ENCODE data around the gene FAM110A.
"Not testable (repeated sequence)": the region's sequence is repeated elsewhere in the genome, so short reads cannot be mapped to it uniquely, and the experiment has no call there.

The FAM110A gene

GRCh38 chr20:887137-887536 is 53.6 kb downstream of the FAM110A start:
- no peak for TF ChIP-seq CTCF (IDR thresholded peaks at IDR 0.05)
- no peak for TF ChIP-seq ZFX (IDR thresholded peaks at IDR 0.05; ENCODE audit: borderline replicate concordance)
- H3K27ac ChIP-seq = no peak overlapping the region

GRCh38 chr20:888057-888456 is 54.5 kb downstream of the FAM110A start:
- no peak for TF ChIP-seq ZFX (IDR thresholded peaks at IDR 0.05; ENCODE audit: borderline replicate concordance)
- TF ChIP-seq CTCF (IDR thresholded peaks at IDR 0.05) = no peak
- H3K27ac ChIP-seq = no peak overlapping the region

- no peak overlapping the region for H3K27ac ChIP-seq
- TF ChIP-seq ZFX (IDR thresholded peaks at IDR 0.05; ENCODE audit: borderline replicate concordance) (no peak), CTCF (IDR thresholded peaks at IDR 0.05) (no peak)
These were observed 55.6 kb downstream of the FAM110A start for GRCh38 chr20:889106-889505.

GRCh38 chr20:889932-890463 is 56.5 kb downstream of the FAM110A start:
- peak overlapping the region; percentile 44; the same call in 1 of the 2 replicates for H3K27ac ChIP-seq
- TF ChIP-seq CTCF (IDR thresholded peaks at IDR 0.05) (no peak), ZFX (IDR thresholded peaks at IDR 0.05; ENCODE audit: borderline replicate concordance) (no peak)

- TF ChIP-seq CTCF (IDR thresholded peaks at IDR 0.05) (no peak), ZFX (IDR thresholded peaks at IDR 0.05; ENCODE audit: borderline replicate concordance) (no peak)
- peak overlapping the region; percentile 44 for H3K27ac ChIP-seq
These were observed 57.1 kb downstream of the FAM110A start for GRCh38 chr20:890666-891057.

GRCh38 chr20:891058-891705 is 57.7 kb downstream of the FAM110A start:
- TF ChIP-seq CTCF (IDR thresholded peaks at IDR 0.05) (no peak), ZFX (IDR thresholded peaks at IDR 0.05; ENCODE audit: borderline replicate concordance) (no peak)
- peak overlapping the region; percentile 44 for H3K27ac ChIP-seq

- H3K27ac ChIP-seq = peak overlapping the region; percentile 44
These were observed 58.2 kb downstream of the FAM110A start for GRCh38 chr20:891706-892080.

GRCh38 chr20:892371-892770 is 58.9 kb downstream of the FAM110A start:
- H3K27ac ChIP-seq = not testable (repeated sequence)

More at GRCh38 chr20:891706-892080, 58.2 kb downstream of the FAM110A start:
- TF ChIP-seq ZFX (IDR thresholded peaks at IDR 0.05; ENCODE audit: borderline replicate concordance) (no peak), CTCF (IDR thresholded peaks at IDR 0.05) (no peak)
